Adrenal gland (tissue), 12 donors: Measurements from ENCODE around the gene RTP2. TPM values are rescaled to one million over a fixed set of nuclear protein-coding genes. Genes with fewer than 3 reads are reported as not detected.

Experiments used
- DNase-seq, 7 donors: peaks; one replicate each; pipeline ENCODE4 v3.0.0-alpha.2; 2019 to 2020
- H3K27ac ChIP-seq, 5 donors: fragments of 200-600 bp; sonication (generic) in 4 of 5; 1 replicate in 3 of 5; 2 replicates in 2 of 5; pipeline versions ENCODE4 v1.5.1 to v1.8.0; 2016 to 2020; ENCODE audit warnings: mild to moderate bottlenecking in 1 of 5
- H3K27me3 ChIP-seq: fragments of 200-600 bp; 2 replicates; pipeline ENCODE4 v1.8.0; 2021
- H3K36me3 ChIP-seq, 2 donors: fragments of 200-600 bp; replicated peaks in 1 of 2; 1 replicate in 1 of 2; 2 replicates in 1 of 2; pipeline versions ENCODE4 v1.5.1 to v1.8.0; 2018 to 2022
- H3K4me1 ChIP-seq, 2 donors: fragments of 200-600 bp; replicated peaks in 1 of 2; 1 replicate in 1 of 2; 2 replicates in 1 of 2; pipeline versions ENCODE4 v1.5.1 to v1.8.0; 2018 to 2021
- H3K4me3 ChIP-seq, 4 donors: fragments of 200-600 bp; sonication (generic) in 3 of 4; one replicate each; pipeline ENCODE4 v1.5.1; 2016 to 2018
- H3K9me3 ChIP-seq, 3 donors: fragments of 200-600 bp; sonication (generic) in 1 of 3; replicated peaks in 1 of 3; 1 replicate in 2 of 3; 2 replicates in 1 of 3; pipeline versions ENCODE4 v1.5.1 to v1.8.0; 2016 to 2021
- POLR2A ChIP-seq, 2 donors: fragments of 450-650 bp; IDR thresholded peaks; one replicate each; pipeline ENCODE4 v1.6.1; 2017; ENCODE audit warnings: antibody characterized with exemption in 2 of 2, mild to moderate bottlenecking in 2 of 2, moderate library complexity in 1 of 2
- WGBS, 4 donors: extraction: QIAGEN DNeasy Blood & Tissue Kit in 2 of 4; methylation state at CpG; one replicate each; pipeline versions ENCODE4 v1.1.5 to v1.1.7; 2013 to 2017; 5-methylcytosine and 5-hydroxymethylcytosine counted together
- intact Hi-C, 2 donors: fragments of 100-400 bp; cut with DNase I; formaldehyde crosslinking; loops; one replicate each; pipeline versions ENCODE4 v1.14.1 to v1.15.0; 2022 to 2023
- polyA plus RNA-seq, 3 donors: library from polyadenylated mRNA; stranded (reverse); fragments of 200-250 nt in 2 of 3; fragments of 350-450 nt in 1 of 3; fragmentation: Illumina TruSeq in 1 of 3; extraction: RNeasy Lipid Tissue Mini Kit (QIAGEN cat#74804) in 1 of 3; gene quantifications; one replicate each; pipeline ENCODE4 v1.2.3, GENCODE V29; 2013 to 2014
- total RNA-seq, 9 donors: library from RNA; depleted of rRNA in 4 of 9; stranded (reverse); fragments of >200 nt in 4 of 9; fragments of 120-200 nt in 1 of 9; fragmentation: NEBNext Ultra II Directional in 1 of 9; extraction: Animal tissue kit (Norgen Biotek cat#: 25700) in 1 of 9; gene quantifications; one replicate each; pipeline versions ENCODE4 v1.1.0 to v1.2.4, GENCODE V29; 2013 to 2023
- TF ChIP-seq, protein P1 (sequence below), 6 experiments: fragments of 450-650 bp in 4 of 6; fragments of 200-600 bp in 2 of 6; sonication (generic) in 1 of 6; IDR thresholded peaks; 1 replicate in 5 of 6; 2 replicates in 1 of 6; pipeline versions ENCODE4 v1.5.1 to v1.8.0; 2016 to 2021; ENCODE audit warnings: antibody characterized with exemption in 6 of 6, mild to moderate bottlenecking in 2 of 6, moderate library complexity in 1 of 6
- donor health status: healthy with polysubstance abuse.
- donor health status: Bipolar disorder and iron deficiency.
- donor health status: DM: yes; HTN: yes; CAD: no.
- donor health status: DM: no; HTN: no; CAD: no.
- donor health status: DM: no; HTN: no; CAD: no.
- donor health status: DM: yes; HTN: yes; CAD: no.

RTP2 gene
- total and polyA plus RNA-seq, 12 donors: 0.28 TPM; not detected in 11

DNA sequence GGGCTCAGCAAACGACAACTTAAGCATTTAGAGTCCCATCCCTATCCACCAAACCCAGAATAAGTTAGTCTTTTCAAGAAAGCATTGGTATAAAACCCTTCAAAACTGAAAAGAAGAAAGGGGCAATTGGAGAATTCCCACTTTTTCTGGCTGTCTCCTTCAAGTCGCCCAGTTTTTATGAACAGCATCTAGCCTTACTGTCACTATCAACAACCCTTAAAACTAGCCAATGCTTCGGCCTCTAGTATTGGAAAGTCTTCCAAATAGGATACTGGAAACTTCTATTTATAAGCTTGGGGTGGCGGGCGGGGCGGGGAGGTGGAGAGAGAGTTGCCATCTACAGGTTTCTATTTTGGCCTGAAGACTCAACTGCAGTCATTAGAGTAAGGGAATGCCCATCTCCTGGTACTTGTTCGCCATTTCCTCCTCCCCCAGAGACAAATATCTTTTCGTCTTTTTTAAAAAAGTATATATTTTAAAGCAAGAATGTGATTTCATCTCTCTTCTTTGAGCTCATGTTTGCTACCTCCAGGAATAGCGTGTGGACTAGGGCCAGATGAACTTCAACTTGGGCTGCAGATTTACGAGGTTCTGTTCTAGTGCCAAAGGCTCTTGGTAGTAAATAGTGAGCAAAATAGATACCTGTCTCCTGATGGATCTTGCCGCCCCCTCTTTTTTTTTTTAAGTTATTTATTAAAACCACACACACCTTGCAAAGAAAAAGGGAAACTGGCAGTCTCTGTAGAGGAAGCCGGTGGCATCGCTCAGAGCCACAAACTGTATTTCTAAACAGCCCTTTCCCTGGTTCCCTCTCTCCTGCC, 40.2 kb upstream of the RTP2 start:
- 20 to 29% (median 25%) methylated on average over 13 of the region's 13 CpGs for WGBS, 4 donors
- peak overlapping the region in 2 of 4 donors; percentile 73 to 82 for H3K4me3 ChIP-seq
- H3K9me3 ChIP-seq: no peaks in the 10 kb centered on the region
- H3K4me1 ChIP-seq: peaks cover 27 to 28% of the 10 kb centered on the region in 2 donors
- TF ChIP-seq, protein P1, sequence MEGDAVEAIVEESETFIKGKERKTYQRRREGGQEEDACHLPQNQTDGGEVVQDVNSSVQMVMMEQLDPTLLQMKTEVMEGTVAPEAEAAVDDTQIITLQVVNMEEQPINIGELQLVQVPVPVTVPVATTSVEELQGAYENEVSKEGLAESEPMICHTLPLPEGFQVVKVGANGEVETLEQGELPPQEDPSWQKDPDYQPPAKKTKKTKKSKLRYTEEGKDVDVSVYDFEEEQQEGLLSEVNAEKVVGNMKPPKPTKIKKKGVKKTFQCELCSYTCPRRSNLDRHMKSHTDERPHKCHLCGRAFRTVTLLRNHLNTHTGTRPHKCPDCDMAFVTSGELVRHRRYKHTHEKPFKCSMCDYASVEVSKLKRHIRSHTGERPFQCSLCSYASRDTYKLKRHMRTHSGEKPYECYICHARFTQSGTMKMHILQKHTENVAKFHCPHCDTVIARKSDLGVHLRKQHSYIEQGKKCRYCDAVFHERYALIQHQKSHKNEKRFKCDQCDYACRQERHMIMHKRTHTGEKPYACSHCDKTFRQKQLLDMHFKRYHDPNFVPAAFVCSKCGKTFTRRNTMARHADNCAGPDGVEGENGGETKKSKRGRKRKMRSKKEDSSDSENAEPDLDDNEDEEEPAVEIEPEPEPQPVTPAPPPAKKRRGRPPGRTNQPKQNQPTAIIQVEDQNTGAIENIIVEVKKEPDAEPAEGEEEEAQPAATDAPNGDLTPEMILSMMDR (IDR thresholded peaks at IDR 0.05): peak in 1 of 6 experiments; percentile 37
- peak in 1 of 2 donors; percentile 56 for TF ChIP-seq POLR2A (IDR thresholded peaks at IDR 0.05)
- H3K27me3 ChIP-seq: no peaks in the 10 kb centered on the region
- H3K27ac ChIP-seq: peak overlapping the region; percentile 98 to 100 (median 99)
- DNase-seq: peak; percentile 57 to 81 (median 66)
- H3K36me3 ChIP-seq: no peaks in the 10 kb centered on the region
- intact Hi-C loops: loop anchor here (5.0 to 10.0 kb wide), 3 partner anchors 542 to 1215 kb away; no protein-coding TSS in a partner anchor

- Histone ChIP-seq H3K4me3 (peak overlapping the region; percentile 10 to 82 (median 39)), H3K27ac (peak overlapping the region; percentile 98 to 100 (median 99)), H3K36me3 (no peaks in the 10 kb centered on the region), H3K9me3 (no peaks in the 10 kb centered on the region), H3K27me3 (no peaks in the 10 kb centered on the region), H3K4me1 (peaks cover 22 to 28% of the 10 kb centered on the region in 2 donors)
- intact Hi-C loops: loop anchor here (5.0 to 10.0 kb wide), 3 partner anchors 543 to 1216 kb away; no protein-coding TSS in a partner anchor
- 0 to 1% (median 1%) methylated on average over 24 to 35 of the region's 35 CpGs for WGBS, 4 donors
- peak; percentile 55 to 62 for TF ChIP-seq POLR2A (IDR thresholded peaks at IDR 0.05)
- TF ChIP-seq, protein P1 (IDR thresholded peaks at IDR 0.05): peak; percentile 84 to 95 (median 90)
- peak; percentile 78 to 92 (median 80) for DNase-seq
Observed at GRCh38 chr3:187741403-187742350, 39.3 kb upstream of the RTP2 start.

DNA sequence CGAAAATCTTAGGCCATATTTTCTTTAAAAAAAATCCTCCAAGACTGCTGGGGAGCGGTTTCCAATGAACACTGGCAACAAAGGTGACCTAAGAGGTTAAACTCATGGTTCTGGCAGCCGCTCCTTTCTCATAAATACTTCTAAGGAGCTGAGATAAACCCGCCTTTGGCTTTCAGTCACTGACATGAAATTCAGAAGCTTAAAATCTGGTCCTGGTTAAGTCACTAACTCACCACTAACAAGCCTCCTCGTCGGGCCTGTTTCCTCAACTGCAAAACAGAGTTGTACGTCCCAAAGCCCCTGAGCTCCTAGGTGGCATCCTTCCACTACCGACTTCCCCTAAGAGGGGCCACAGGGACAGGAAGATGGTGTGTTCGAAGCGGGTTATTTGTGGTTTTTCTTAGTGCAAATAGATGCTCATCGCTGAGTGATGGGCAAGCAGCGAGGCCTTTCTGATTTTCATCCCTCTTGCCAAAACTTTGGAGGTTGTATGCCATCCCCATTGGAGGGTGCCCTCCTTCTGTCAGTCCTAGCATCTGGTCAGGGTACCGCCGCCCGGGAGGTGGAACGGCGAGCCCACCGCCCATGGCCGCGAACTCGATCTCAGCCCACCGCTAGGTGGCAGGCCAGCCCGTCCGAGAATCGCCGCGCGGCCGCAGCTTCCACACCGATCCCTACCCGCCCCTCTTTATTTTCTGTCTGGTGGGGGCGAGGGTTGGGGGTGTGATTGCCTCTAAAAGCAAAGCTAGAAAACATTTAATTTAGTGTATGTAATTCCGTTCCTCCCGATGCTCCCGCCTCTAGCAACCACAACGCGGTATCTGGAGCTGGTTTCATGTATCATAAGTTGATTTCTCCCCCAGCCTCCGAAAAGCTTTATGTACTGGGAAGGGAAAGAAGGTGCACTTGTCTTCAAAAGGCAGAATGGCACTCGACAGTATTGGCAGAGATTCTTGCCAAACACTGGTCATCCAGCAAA, 38.4 kb upstream of the RTP2 start:
- intact Hi-C loops: loop anchor here (5.0 to 10.0 kb wide), 3 partner anchors 544 to 1217 kb away; no protein-coding TSS in a partner anchor
- Histone ChIP-seq H3K9me3 (no peaks in the 10 kb centered on the region), H3K4me1 (peaks cover 32 to 38% of the 10 kb centered on the region in 2 donors), H3K36me3 (no peaks in the 10 kb centered on the region), H3K27ac (peak overlapping the region; percentile 98 to 100 (median 99)), H3K4me3 (peak overlapping the region; percentile 10 to 82 (median 39)), H3K27me3 (no peaks in the 10 kb centered on the region)
- peak; percentile 64 to 87 (median 80) for DNase-seq
- TF ChIP-seq, protein P1 (IDR thresholded peaks at IDR 0.05): peak; percentile 88 to 97 (median 94)
- peak in 1 of 2 donors; percentile 32 for TF ChIP-seq POLR2A (IDR thresholded peaks at IDR 0.05)
- WGBS, 4 donors: 0 to 2% (median 1%) methylated on average over 18 to 39 of the region's 39 CpGs
